ENCODE data around the gene CCR5AS.

Gene CCR5AS

GRCh38 chr3:46353647-46354410 is 53.0 kb downstream of the CCR5AS start, which contains the start of gene CCR2:
Gene CCR2 (plus strand): TSS chr3:46354111. CDS start chr3:46357528, 3,417 bp downstream.
- no peak for TF ChIP-seq CTCF (IDR thresholded peaks at IDR 0.05; ENCODE audit: low read depth, low read length)
- H3K36me3 ChIP-seq = no peaks in the 10 kb centered on the region
- H3K27me3 ChIP-seq = peaks cover 3% of the 10 kb centered on the region
- H3K4me1 ChIP-seq (ENCODE audit: low read depth) = peaks cover 14% of the 10 kb centered on the region
- H3K27ac ChIP-seq = no peak within 1 kb of the TSS
- no peak within 1 kb of the TSS for H3K4me3 ChIP-seq
- H3K9me3 ChIP-seq (ENCODE audit: low read depth) = no peaks in the 10 kb centered on the region
- DNase-seq (ENCODE audit: low read depth in 1 of 2, low spot score in 1 of 2) = no peak

GRCh38 chr3:46353090-46353489 is 53.8 kb downstream of the CCR5AS start:
- no peak for TF ChIP-seq CTCF (IDR thresholded peaks at IDR 0.05; ENCODE audit: low read depth, low read length)
- Histone ChIP-seq H3K27me3 (peaks cover 3% of the 10 kb centered on the region), H3K9me3 (ENCODE audit: low read depth) (no peaks in the 10 kb centered on the region), H3K4me3 (no peak overlapping the region), H3K4me1 (ENCODE audit: low read depth) (peaks cover 14% of the 10 kb centered on the region), H3K36me3 (no peaks in the 10 kb centered on the region), H3K27ac (no peak overlapping the region)
- DNase-seq (ENCODE audit: low read depth in 1 of 2, low spot score in 1 of 2) = no peak

GRCh38 chr3:46351646-46352045 is 55.2 kb downstream of the CCR5AS start:
- Histone ChIP-seq H3K27me3 (peaks cover 3% of the 10 kb centered on the region), H3K4me3 (no peak overlapping the region), H3K27ac (no peak overlapping the region), H3K9me3 (ENCODE audit: low read depth) (no peaks in the 10 kb centered on the region), H3K36me3 (no peaks in the 10 kb centered on the region), H3K4me1 (ENCODE audit: low read depth) (peaks cover 14% of the 10 kb centered on the region)
- no peak for DNase-seq (ENCODE audit: low read depth in 1 of 2, low spot score in 1 of 2)
- no peak for TF ChIP-seq CTCF (IDR thresholded peaks at IDR 0.05; ENCODE audit: low read depth, low read length)

GRCh38 chr3:46350262-46350565 is 56.7 kb downstream of the CCR5AS start:
- no peak for TF ChIP-seq CTCF (IDR thresholded peaks at IDR 0.05; ENCODE audit: low read depth, low read length)
- Histone ChIP-seq H3K36me3 (no peaks in the 10 kb centered on the region), H3K4me1 (ENCODE audit: low read depth) (peaks cover 12% of the 10 kb centered on the region), H3K27me3 (peaks cover 3% of the 10 kb centered on the region), H3K27ac (no peak overlapping the region), H3K9me3 (ENCODE audit: low read depth) (no peaks in the 10 kb centered on the region), H3K4me3 (no peak overlapping the region)
- no peak for DNase-seq (ENCODE audit: low read depth in 1 of 2, low spot score in 1 of 2)

GRCh38 chr3:46349484-46350261 is 57.2 kb downstream of the CCR5AS start:
- no peak for DNase-seq (ENCODE audit: low read depth in 1 of 2, low spot score in 1 of 2)
- H3K4me3 ChIP-seq = no peak overlapping the region
- TF ChIP-seq CTCF (IDR thresholded peaks at IDR 0.05; ENCODE audit: low read depth, low read length) = no peak
- H3K9me3 ChIP-seq (ENCODE audit: low read depth) = no peaks in the 10 kb centered on the region
- no peak overlapping the region for H3K27ac ChIP-seq
- peaks cover 3% of the 10 kb centered on the region for H3K27me3 ChIP-seq
- H3K4me1 ChIP-seq (ENCODE audit: low read depth) = peaks cover 7% of the 10 kb centered on the region
- no peaks in the 10 kb centered on the region for H3K36me3 ChIP-seq
